NCI-H187 (cell line): ENCODE results near the gene GRIPAP1.

Source experiments
- DNase-seq, 2 experiments: peaks; one replicate each; lab custom pipeline; 2025; lab: John Stamatoyannopoulos, UW

GRIPAP1 gene

GRCh38 chrX:49002091-49002935 is at the start of gene GRIPAP1:
TSS of gene GRIPAP1 (minus strand) at chrX:49002264. CDS start at chrX:49002229, 35 bp downstream.
- DNase-seq: peak; percentile 31 to 57

GRCh38 chrX:49043987-49044281 is 41.9 kb upstream of the GRIPAP1 start:
- no peak for DNase-seq

- peak; percentile 85 to 89 for DNase-seq
Observed at GRCh38 chrX:49043220-49043986, 41.3 kb upstream of the GRIPAP1 start, which contains the start of gene TFE3. TSS of gene TFE3 (minus strand) at chrX:49043357. CDS start at chrX:49043226, 131 bp downstream.

- DNase-seq: no peak
Observed at GRCh38 chrX:49042581-49043219, 40.6 kb upstream of the GRIPAP1 start.

GRCh38 chrX:49041744-49042580 is 39.9 kb upstream of the GRIPAP1 start:
- no peak for DNase-seq

- no peak for DNase-seq
Observed at GRCh38 chrX:49040376-49040955, 38.4 kb upstream of the GRIPAP1 start.

GRCh38 chrX:49039598-49040375 is 37.7 kb upstream of the GRIPAP1 start:
- DNase-seq: peak in 1 of 2 experiments; percentile 6

GRCh38 chrX:49037883-49038475 is 35.9 kb upstream of the GRIPAP1 start:
- no peak for DNase-seq

- no peak for DNase-seq
Observed at GRCh38 chrX:49030283-49030682, 28.2 kb upstream of the GRIPAP1 start.

- no peak for DNase-seq
Observed at GRCh38 chrX:49029876-49030275, 27.8 kb upstream of the GRIPAP1 start.

GRCh38 chrX:49019599-49020249 is 17.7 kb upstream of the GRIPAP1 start:
- DNase-seq: no peak

- no peak for DNase-seq
Observed at GRCh38 chrX:49019050-49019449, 17.0 kb upstream of the GRIPAP1 start.

- DNase-seq: no peak
Observed at GRCh38 chrX:49003696-49004095, 1.6 kb upstream of the GRIPAP1 start.

- DNase-seq: no peak
Observed at GRCh38 chrX:49001521-49002090, 458 bp downstream of the GRIPAP1 start.

- no peak for DNase-seq
Observed at GRCh38 chrX:49000636-49001035, 1.4 kb downstream of the GRIPAP1 start.

GRCh38 chrX:48999030-48999429 is 3.0 kb downstream of the GRIPAP1 start:
- DNase-seq: no peak

- DNase-seq: no peak
Observed at GRCh38 chrX:48998391-48998790, 3.7 kb downstream of the GRIPAP1 start.

- DNase-seq: no peak
Observed at GRCh38 chrX:48997865-48998264, 4.2 kb downstream of the GRIPAP1 start.

GRCh38 chrX:48997455-48997854 is 4.6 kb downstream of the GRIPAP1 start:
- no peak for DNase-seq
